ENCODE results near the gene CARNS1.
A peak's percentile ranks its signal among the peaks of the same experiment; 100 is the strongest.

CARNS1 gene

DNA sequence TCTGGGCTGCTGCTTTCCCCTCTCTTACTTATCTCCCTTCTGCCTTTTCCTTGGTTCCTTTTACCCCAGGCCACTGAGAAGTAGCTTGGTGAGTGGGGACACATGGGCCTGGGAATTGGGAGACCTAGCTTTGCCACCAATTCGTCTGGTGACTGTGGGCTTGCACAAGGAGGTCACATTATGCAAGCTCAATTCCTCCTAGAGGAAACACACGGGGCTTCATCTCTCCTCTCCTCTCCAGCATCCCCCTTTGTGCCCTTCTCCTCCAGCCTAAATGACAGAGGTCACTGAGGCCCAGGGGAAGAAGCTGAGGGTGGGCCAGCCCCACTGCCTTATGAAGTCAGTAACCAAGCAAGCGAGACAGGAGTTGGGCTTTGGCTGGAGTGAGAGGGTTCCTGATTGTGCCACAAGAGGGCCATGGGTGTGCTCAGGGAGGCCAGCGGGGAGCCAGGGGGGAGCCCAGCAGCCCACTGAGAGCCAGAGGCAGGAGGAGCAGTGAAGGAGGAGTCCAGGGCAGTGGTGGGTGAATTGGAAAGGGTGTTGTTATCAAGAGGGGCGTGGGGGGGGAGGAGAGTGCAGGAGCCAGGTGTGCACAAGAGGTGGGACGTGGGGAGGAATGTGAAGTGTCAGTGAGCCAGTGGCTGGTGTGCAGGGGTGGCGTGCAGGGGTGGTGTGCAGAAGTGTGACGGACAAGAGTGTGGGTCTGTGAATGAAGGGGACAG, 44.1 kb upstream of the CARNS1 start:
- peak; percentile 61 to 82 for DNase-seq (ENCODE audit: low read depth in 1 of 2, low spot score in 1 of 2)
- peak overlapping the region; percentile 47 for H3K4me3 ChIP-seq (replicated peaks; ENCODE audit: insufficient read depth, low read length)
- H3K27ac ChIP-seq (replicated peaks), result peak overlapping the region; percentile 92
- TF ChIP-seq SPI1 (IDR thresholded peaks at IDR 0.05; ENCODE audit: borderline replicate concordance, low read depth), result no peak; the same call in 1 of the 2 replicates
- peak; percentile 28; the same call in 1 of the 2 replicates for TF ChIP-seq POLR2AphosphoS5 (IDR thresholded peaks at IDR 0.05; ENCODE audit: low read depth)
- no peaks in the 10 kb centered on the region for H3K27me3 ChIP-seq (ENCODE audit: insufficient read depth, poor library complexity, severe bottlenecking)

GRCh38 chr11:67371911-67372320, 43.6 kb upstream of the CARNS1 start:
- DNase-seq (ENCODE audit: low read depth in 1 of 2, low spot score in 1 of 2), result peak in 1 of 2 experiments; percentile 46
- Histone ChIP-seq H3K27ac (replicated peaks) (peak overlapping the region; percentile 92), H3K27me3 (ENCODE audit: insufficient read depth, poor library complexity, severe bottlenecking) (no peaks in the 10 kb centered on the region), H3K4me3 (replicated peaks; ENCODE audit: insufficient read depth, low read length) (peak overlapping the region; percentile 47)
- TF ChIP-seq SPI1 (IDR thresholded peaks at IDR 0.05; ENCODE audit: borderline replicate concordance, low read depth), result no peak
- no peak for TF ChIP-seq GABPA (IDR thresholded peaks at IDR 0.05; ENCODE audit: low read depth)
- no peak for TF ChIP-seq POLR2AphosphoS5 (IDR thresholded peaks at IDR 0.05; ENCODE audit: low read depth)
- TF ChIP-seq, protein P1, sequence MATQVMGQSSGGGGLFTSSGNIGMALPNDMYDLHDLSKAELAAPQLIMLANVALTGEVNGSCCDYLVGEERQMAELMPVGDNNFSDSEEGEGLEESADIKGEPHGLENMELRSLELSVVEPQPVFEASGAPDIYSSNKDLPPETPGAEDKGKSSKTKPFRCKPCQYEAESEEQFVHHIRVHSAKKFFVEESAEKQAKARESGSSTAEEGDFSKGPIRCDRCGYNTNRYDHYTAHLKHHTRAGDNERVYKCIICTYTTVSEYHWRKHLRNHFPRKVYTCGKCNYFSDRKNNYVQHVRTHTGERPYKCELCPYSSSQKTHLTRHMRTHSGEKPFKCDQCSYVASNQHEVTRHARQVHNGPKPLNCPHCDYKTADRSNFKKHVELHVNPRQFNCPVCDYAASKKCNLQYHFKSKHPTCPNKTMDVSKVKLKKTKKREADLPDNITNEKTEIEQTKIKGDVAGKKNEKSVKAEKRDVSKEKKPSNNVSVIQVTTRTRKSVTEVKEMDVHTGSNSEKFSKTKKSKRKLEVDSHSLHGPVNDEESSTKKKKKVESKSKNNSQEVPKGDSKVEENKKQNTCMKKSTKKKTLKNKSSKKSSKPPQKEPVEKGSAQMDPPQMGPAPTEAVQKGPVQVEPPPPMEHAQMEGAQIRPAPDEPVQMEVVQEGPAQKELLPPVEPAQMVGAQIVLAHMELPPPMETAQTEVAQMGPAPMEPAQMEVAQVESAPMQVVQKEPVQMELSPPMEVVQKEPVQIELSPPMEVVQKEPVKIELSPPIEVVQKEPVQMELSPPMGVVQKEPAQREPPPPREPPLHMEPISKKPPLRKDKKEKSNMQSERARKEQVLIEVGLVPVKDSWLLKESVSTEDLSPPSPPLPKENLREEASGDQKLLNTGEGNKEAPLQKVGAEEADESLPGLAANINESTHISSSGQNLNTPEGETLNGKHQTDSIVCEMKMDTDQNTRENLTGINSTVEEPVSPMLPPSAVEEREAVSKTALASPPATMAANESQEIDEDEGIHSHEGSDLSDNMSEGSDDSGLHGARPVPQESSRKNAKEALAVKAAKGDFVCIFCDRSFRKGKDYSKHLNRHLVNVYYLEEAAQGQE (IDR thresholded peaks at IDR 0.05; ENCODE audit: insufficient replicate concordance, low read depth), result no peak
- TF ChIP-seq, protein P2, sequence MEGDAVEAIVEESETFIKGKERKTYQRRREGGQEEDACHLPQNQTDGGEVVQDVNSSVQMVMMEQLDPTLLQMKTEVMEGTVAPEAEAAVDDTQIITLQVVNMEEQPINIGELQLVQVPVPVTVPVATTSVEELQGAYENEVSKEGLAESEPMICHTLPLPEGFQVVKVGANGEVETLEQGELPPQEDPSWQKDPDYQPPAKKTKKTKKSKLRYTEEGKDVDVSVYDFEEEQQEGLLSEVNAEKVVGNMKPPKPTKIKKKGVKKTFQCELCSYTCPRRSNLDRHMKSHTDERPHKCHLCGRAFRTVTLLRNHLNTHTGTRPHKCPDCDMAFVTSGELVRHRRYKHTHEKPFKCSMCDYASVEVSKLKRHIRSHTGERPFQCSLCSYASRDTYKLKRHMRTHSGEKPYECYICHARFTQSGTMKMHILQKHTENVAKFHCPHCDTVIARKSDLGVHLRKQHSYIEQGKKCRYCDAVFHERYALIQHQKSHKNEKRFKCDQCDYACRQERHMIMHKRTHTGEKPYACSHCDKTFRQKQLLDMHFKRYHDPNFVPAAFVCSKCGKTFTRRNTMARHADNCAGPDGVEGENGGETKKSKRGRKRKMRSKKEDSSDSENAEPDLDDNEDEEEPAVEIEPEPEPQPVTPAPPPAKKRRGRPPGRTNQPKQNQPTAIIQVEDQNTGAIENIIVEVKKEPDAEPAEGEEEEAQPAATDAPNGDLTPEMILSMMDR (IDR thresholded peaks at IDR 0.05; ENCODE audit: insufficient read depth, low read length), result no peak

- Histone ChIP-seq H3K4me3 (replicated peaks; ENCODE audit: insufficient read depth, low read length) (peak overlapping the region; percentile 47), H3K27ac (replicated peaks) (peak overlapping the region; percentile 92), H3K27me3 (ENCODE audit: insufficient read depth, poor library complexity, severe bottlenecking) (no peaks in the 10 kb centered on the region)
- DNase-seq (ENCODE audit: low read depth in 1 of 2, low spot score in 1 of 2), result peak; percentile 22 to 54
- TF ChIP-seq, protein P2 (IDR thresholded peaks at IDR 0.05; ENCODE audit: insufficient read depth, low read length), result no peak
- TF ChIP-seq GABPA (IDR thresholded peaks at IDR 0.05; ENCODE audit: low read depth) (no peak), SPI1 (IDR thresholded peaks at IDR 0.05; ENCODE audit: borderline replicate concordance, low read depth) (no peak), POLR2AphosphoS5 (IDR thresholded peaks at IDR 0.05; ENCODE audit: low read depth) (no peak)
- TF ChIP-seq, protein P1 (IDR thresholded peaks at IDR 0.05; ENCODE audit: insufficient replicate concordance, low read depth), result no peak
Observed at GRCh38 chr11:67372321-67372992, 43.0 kb upstream of the CARNS1 start.

GRCh38 chr11:67372993-67373647, 42.4 kb upstream of the CARNS1 start, which contains the start of gene CLCF1:
TSS of gene CLCF1 (minus strand) at chr11:67373598. CDS start at chr11:67373539, 59 bp downstream.
- Histone ChIP-seq H3K27ac (replicated peaks) (peak within 1 kb of the TSS; percentile 92), H3K27me3 (ENCODE audit: insufficient read depth, poor library complexity, severe bottlenecking) (no peaks in the 10 kb centered on the region), H3K4me3 (replicated peaks; ENCODE audit: insufficient read depth, low read length) (peak within 1 kb of the TSS; percentile 47)
- DNase-seq (ENCODE audit: low read depth in 1 of 2, low spot score in 1 of 2), result peak; percentile 63 to 80
- TF ChIP-seq SPI1 (IDR thresholded peaks at IDR 0.05; ENCODE audit: borderline replicate concordance, low read depth), result peak; percentile 9; the same call in 1 of the 2 replicates
- TF ChIP-seq POLR2AphosphoS5 (IDR thresholded peaks at IDR 0.05; ENCODE audit: low read depth), result no peak

Data from HL-60 (cell line).